Activated naive CD8-positive, alpha-beta T cell (primary cell): ENCODE measurements around the gene LRRC52.
"Not testable (repeated sequence)": the region's sequence is repeated elsewhere in the genome, so short reads cannot be mapped to it uniquely, and the experiment has no call there.

Source experiments
- H3K27ac Mint-ChIP-seq: one replicate; pipeline ENCODE4 v1.8.0; 2021; ENCODE audit warnings: mixed read lengths
- H3K27me3 Mint-ChIP-seq: one replicate; pipeline ENCODE4 v1.8.0; 2021; ENCODE audit warnings: mixed read lengths
- H3K36me3 Mint-ChIP-seq: one replicate; pipeline ENCODE4 v1.8.0; 2021; ENCODE audit warnings: mixed read lengths
- H3K4me1 Mint-ChIP-seq: one replicate; pipeline ENCODE4 v1.8.0; 2021; ENCODE audit warnings: low read depth, mixed read lengths
- H3K4me3 Mint-ChIP-seq: one replicate; pipeline ENCODE4 v1.8.0; 2021; ENCODE audit warnings: mild to moderate bottlenecking, mixed read lengths
- H3K9me3 Mint-ChIP-seq: one replicate; pipeline ENCODE4 v1.8.0; 2021; ENCODE audit warnings: low read depth, mixed read lengths

Gene LRRC52

GRCh38 chr1:165562571-165562970 lies 18.8 kb downstream of the LRRC52 start:
- Mint-ChIP-seq H3K4me3 (no peak overlapping the region), H3K36me3 (no peaks in the 10 kb centered on the region), H3K27me3 (peaks cover 23% of the 10 kb centered on the region), H3K9me3 (no peaks in the 10 kb centered on the region), H3K27ac (no peak overlapping the region), H3K4me1 (no peaks in the 10 kb centered on the region)

GRCh38 chr1:165563551-165563950 lies 19.8 kb downstream of the LRRC52 start:
- Mint-ChIP-seq H3K36me3 (no peaks in the 10 kb centered on the region), H3K4me3 (no peak overlapping the region), H3K27me3 (peaks cover 20% of the 10 kb centered on the region), H3K27ac (no peak overlapping the region), H3K9me3 (no peaks in the 10 kb centered on the region), H3K4me1 (no peaks in the 10 kb centered on the region)

GRCh38 chr1:165564561-165564960 lies 20.8 kb downstream of the LRRC52 start:
- Mint-ChIP-seq H3K4me3 (no peak overlapping the region), H3K4me1 (no peaks in the 10 kb centered on the region), H3K27me3 (peaks cover 21% of the 10 kb centered on the region), H3K27ac (no peak overlapping the region), H3K36me3 (no peaks in the 10 kb centered on the region), H3K9me3 (no peaks in the 10 kb centered on the region)

GRCh38 chr1:165565751-165566490 lies 22.1 kb downstream of the LRRC52 start:
- no peak overlapping the region for H3K27ac Mint-ChIP-seq
- H3K27me3 Mint-ChIP-seq: peaks cover 18% of the 10 kb centered on the region
- H3K36me3 Mint-ChIP-seq: no peaks in the 10 kb centered on the region
- no peaks in the 10 kb centered on the region for H3K9me3 Mint-ChIP-seq
- H3K4me1 Mint-ChIP-seq: no peaks in the 10 kb centered on the region
- H3K4me3 Mint-ChIP-seq: no peak overlapping the region

GRCh38 chr1:165570078-165570477 lies 26.3 kb downstream of the LRRC52 start:
- Mint-ChIP-seq H3K36me3 (no peaks in the 10 kb centered on the region), H3K4me3 (no peak overlapping the region), H3K27me3 (peaks cover 14% of the 10 kb centered on the region), H3K4me1 (no peaks in the 10 kb centered on the region), H3K27ac (no peak overlapping the region), H3K9me3 (no peaks in the 10 kb centered on the region)

GRCh38 chr1:165573787-165574186 lies 30.0 kb downstream of the LRRC52 start:
- Mint-ChIP-seq H3K27ac (no peak overlapping the region), H3K4me3 (no peak overlapping the region), H3K36me3 (no peaks in the 10 kb centered on the region), H3K4me1 (no peaks in the 10 kb centered on the region), H3K27me3 (peaks cover 11% of the 10 kb centered on the region), H3K9me3 (no peaks in the 10 kb centered on the region)

- Mint-ChIP-seq H3K27ac (no peak overlapping the region), H3K4me3 (no peak overlapping the region), H3K4me1 (no peaks in the 10 kb centered on the region), H3K27me3 (peaks cover 11% of the 10 kb centered on the region), H3K9me3 (no peaks in the 10 kb centered on the region), H3K36me3 (no peaks in the 10 kb centered on the region)
These were observed 30.5 kb downstream of the LRRC52 start for GRCh38 chr1:165574295-165574694.

- H3K27ac Mint-ChIP-seq: no peak overlapping the region
- H3K36me3 Mint-ChIP-seq: no peaks in the 10 kb centered on the region
- H3K4me3 Mint-ChIP-seq: no peak overlapping the region
- no peaks in the 10 kb centered on the region for H3K9me3 Mint-ChIP-seq
- H3K4me1 Mint-ChIP-seq: no peaks in the 10 kb centered on the region
- H3K27me3 Mint-ChIP-seq: peaks cover 8% of the 10 kb centered on the region
These were observed 31.8 kb downstream of the LRRC52 start for GRCh38 chr1:165575468-165576099.

- Mint-ChIP-seq H3K36me3 (no peaks in the 10 kb centered on the region), H3K27me3 (peaks cover 7% of the 10 kb centered on the region), H3K9me3 (no peaks in the 10 kb centered on the region), H3K4me3 (no peak overlapping the region), H3K4me1 (no peaks in the 10 kb centered on the region), H3K27ac (no peak overlapping the region)
These were observed 32.7 kb downstream of the LRRC52 start for GRCh38 chr1:165576536-165576935.

GRCh38 chr1:165577707-165578106 lies 33.9 kb downstream of the LRRC52 start:
- Mint-ChIP-seq H3K9me3 (no peaks in the 10 kb centered on the region), H3K27me3 (peaks cover 6% of the 10 kb centered on the region), H3K36me3 (no peaks in the 10 kb centered on the region), H3K27ac (no peak overlapping the region), H3K4me3 (no peak overlapping the region), H3K4me1 (no peaks in the 10 kb centered on the region)

GRCh38 chr1:165580931-165581871 lies 37.4 kb downstream of the LRRC52 start:
- no peak overlapping the region for H3K27ac Mint-ChIP-seq
- H3K9me3 Mint-ChIP-seq: no peaks in the 10 kb centered on the region
- no peaks in the 10 kb centered on the region for H3K4me1 Mint-ChIP-seq
- H3K27me3 Mint-ChIP-seq: peaks cover 9% of the 10 kb centered on the region
- no peaks in the 10 kb centered on the region for H3K36me3 Mint-ChIP-seq
- no peak overlapping the region for H3K4me3 Mint-ChIP-seq

- Mint-ChIP-seq H3K36me3 (no peaks in the 10 kb centered on the region), H3K4me1 (no peaks in the 10 kb centered on the region), H3K9me3 (no peaks in the 10 kb centered on the region), H3K27me3 (peaks cover 11% of the 10 kb centered on the region), H3K27ac (no peak overlapping the region), H3K4me3 (no peak overlapping the region)
These were observed 38.1 kb downstream of the LRRC52 start for GRCh38 chr1:165581926-165582325.

GRCh38 chr1:165586398-165586797 lies 42.6 kb downstream of the LRRC52 start:
- peaks cover 30% of the 10 kb centered on the region for H3K27me3 Mint-ChIP-seq
- no peaks in the 10 kb centered on the region for H3K9me3 Mint-ChIP-seq
- no peaks in the 10 kb centered on the region for H3K36me3 Mint-ChIP-seq
- no peak overlapping the region for H3K4me3 Mint-ChIP-seq
- no peaks in the 10 kb centered on the region for H3K4me1 Mint-ChIP-seq
- H3K27ac Mint-ChIP-seq: no peak overlapping the region

- peaks cover 43% of the 10 kb centered on the region for H3K27me3 Mint-ChIP-seq
- H3K4me1 Mint-ChIP-seq, H3K9me3 Mint-ChIP-seq, H3K4me3 Mint-ChIP-seq, H3K36me3 Mint-ChIP-seq, H3K27ac Mint-ChIP-seq: not testable (repeated sequence)
These were observed 47.6 kb downstream of the LRRC52 start for GRCh38 chr1:165591391-165591790.
